HG03064 (cell line): Measurements from ENCODE around the gene LYZL6.

ENCODE experiments used
- ATAC-seq: cut with Tn5 transposase; IDR thresholded peaks from one replicate; pipeline ENCODE4 v1.9.1; 2021; ENCODE audit warnings: low read depth; ENCODE audit not compliant: unreplicated experiment

The LYZL6 gene

DNA sequence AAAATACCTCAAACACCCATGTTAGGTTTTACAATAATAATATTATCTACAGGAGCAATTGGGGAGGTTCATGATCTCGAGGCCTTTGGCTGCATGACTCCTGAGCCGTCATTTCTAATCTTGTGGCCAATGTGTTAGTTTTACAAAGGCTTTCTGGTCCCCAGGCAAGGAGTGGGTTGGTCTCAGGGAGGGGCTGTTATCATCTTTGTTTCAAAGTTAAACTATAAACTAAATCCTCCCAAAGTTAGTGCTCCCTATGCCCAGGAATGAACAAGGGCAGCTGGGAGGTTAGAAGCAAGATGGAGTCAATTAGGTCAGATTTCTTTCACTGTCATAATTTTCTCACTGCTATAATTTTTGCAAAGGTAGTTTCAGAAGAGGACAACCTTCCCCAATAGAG, 54.3 kb downstream of the LYZL6 start:
- ATAC-seq: no peak
